Suprapubic skin (tissue), 4 donors: Measurements from ENCODE around the gene NAT16. TPM values are rescaled to one million over a fixed set of nuclear protein-coding genes. Genes with fewer than 3 reads are reported as not detected.

Source experiments
- DNase-seq, 2 donors: peaks; one replicate each; pipeline ENCODE4 v3.0.0-alpha.2; 2019; ENCODE audit warnings: low spot score in 2 of 2
- H3K27ac ChIP-seq: fragments of 200-600 bp; sonication (generic); one replicate; pipeline ENCODE4 v1.5.1; 2019
- H3K27me3 ChIP-seq: fragments of 200-600 bp; sonication (generic); one replicate; pipeline ENCODE4 v1.5.1; 2019
- H3K36me3 ChIP-seq: fragments of 200-600 bp; sonication (generic); one replicate; pipeline ENCODE4 v1.5.1; 2019
- H3K4me1 ChIP-seq: fragments of 200-600 bp; sonication (generic); one replicate; pipeline ENCODE4 v1.5.1; 2019
- H3K4me3 ChIP-seq: fragments of 200-600 bp; sonication (generic); one replicate; pipeline ENCODE4 v1.5.1; 2019; ENCODE audit warnings: mild to moderate bottlenecking
- H3K9me3 ChIP-seq: fragments of 200-600 bp; sonication (generic); one replicate; pipeline ENCODE4 v1.5.1; 2019
- EP300 ChIP-seq: sonication (generic); formaldehyde crosslinking; IDR thresholded peaks from one replicate; pipeline ENCODE4 v1.6.1; 2017; ENCODE audit warnings: antibody characterized with exemption
- POLR2A ChIP-seq, 2 donors: fragments of 450-650 bp; IDR thresholded peaks; one replicate each; pipeline ENCODE4 v1.6.1; 2017; ENCODE audit warnings: antibody characterized with exemption in 2 of 2, mild to moderate bottlenecking in 2 of 2, moderate library complexity in 2 of 2
- POLR2AphosphoS5 ChIP-seq, 3 donors: sonication (generic); formaldehyde crosslinking; IDR thresholded peaks; one replicate each; pipeline ENCODE4 v1.6.1; 2017; ENCODE audit warnings: antibody characterized with exemption in 3 of 3
- WGBS: methylation state at CpG from one replicate; pipeline ENCODE4 v1.1.5; 2018; 5-methylcytosine and 5-hydroxymethylcytosine counted together
- total RNA-seq, 4 donors: library from RNA; depleted of rRNA; stranded (reverse); fragments of >200 nt; gene quantifications; one replicate each; pipeline ENCODE4 v1.1.0, GENCODE V29; 2016
- TF ChIP-seq, protein P1 (sequence below), 2 donors: fragments of 200-600 bp in 1 of 2; fragments of 450-650 bp in 1 of 2; sonication (generic) in 1 of 2; IDR thresholded peaks; one replicate each; pipeline ENCODE4 v1.5.1; 2016 to 2019; ENCODE audit warnings: antibody characterized with exemption in 2 of 2, mild to moderate bottlenecking in 1 of 2, moderate library complexity in 1 of 2

NAT16 gene
- total RNA-seq, 4 donors from 2014 or later = not detected

DNA sequence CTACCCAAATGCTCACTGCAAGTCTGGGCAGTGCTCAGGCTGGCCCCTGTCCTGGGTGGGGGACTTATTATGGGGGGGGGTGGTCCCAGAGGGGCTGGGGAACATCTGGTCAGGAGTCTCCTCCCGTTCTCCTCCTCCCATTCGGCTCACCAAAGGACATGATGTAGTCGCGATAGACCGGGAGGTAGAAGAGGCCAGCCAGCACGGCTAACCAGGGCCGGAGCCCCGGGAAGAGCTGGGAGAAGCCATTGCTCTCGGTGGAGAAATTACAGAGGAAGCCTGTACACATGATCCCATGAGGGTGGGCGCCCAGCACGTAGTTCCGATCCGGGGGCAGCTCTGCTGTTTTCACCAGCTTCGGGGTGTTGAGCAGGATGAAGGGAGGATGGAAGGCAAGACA is 18.4 kb upstream of the NAT16 start:
- H3K27me3 ChIP-seq = peaks cover 64% of the 10 kb centered on the region
- peaks cover 9% of the 10 kb centered on the region for H3K4me1 ChIP-seq
- 75% methylated on average over 13 of the region's 14 CpGs for WGBS
- no peaks in the 10 kb centered on the region for H3K9me3 ChIP-seq
- no peak overlapping the region for H3K4me3 ChIP-seq
- TF ChIP-seq, protein P1, sequence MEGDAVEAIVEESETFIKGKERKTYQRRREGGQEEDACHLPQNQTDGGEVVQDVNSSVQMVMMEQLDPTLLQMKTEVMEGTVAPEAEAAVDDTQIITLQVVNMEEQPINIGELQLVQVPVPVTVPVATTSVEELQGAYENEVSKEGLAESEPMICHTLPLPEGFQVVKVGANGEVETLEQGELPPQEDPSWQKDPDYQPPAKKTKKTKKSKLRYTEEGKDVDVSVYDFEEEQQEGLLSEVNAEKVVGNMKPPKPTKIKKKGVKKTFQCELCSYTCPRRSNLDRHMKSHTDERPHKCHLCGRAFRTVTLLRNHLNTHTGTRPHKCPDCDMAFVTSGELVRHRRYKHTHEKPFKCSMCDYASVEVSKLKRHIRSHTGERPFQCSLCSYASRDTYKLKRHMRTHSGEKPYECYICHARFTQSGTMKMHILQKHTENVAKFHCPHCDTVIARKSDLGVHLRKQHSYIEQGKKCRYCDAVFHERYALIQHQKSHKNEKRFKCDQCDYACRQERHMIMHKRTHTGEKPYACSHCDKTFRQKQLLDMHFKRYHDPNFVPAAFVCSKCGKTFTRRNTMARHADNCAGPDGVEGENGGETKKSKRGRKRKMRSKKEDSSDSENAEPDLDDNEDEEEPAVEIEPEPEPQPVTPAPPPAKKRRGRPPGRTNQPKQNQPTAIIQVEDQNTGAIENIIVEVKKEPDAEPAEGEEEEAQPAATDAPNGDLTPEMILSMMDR (IDR thresholded peaks at IDR 0.05) = no peak
- no peak for TF ChIP-seq POLR2A (IDR thresholded peaks at IDR 0.05)
- no peak for TF ChIP-seq POLR2AphosphoS5 (IDR thresholded peaks at IDR 0.05)
- no peak for TF ChIP-seq EP300
- H3K27ac ChIP-seq = no peak overlapping the region
- H3K36me3 ChIP-seq = no peaks in the 10 kb centered on the region
- no peak for DNase-seq

DNA sequence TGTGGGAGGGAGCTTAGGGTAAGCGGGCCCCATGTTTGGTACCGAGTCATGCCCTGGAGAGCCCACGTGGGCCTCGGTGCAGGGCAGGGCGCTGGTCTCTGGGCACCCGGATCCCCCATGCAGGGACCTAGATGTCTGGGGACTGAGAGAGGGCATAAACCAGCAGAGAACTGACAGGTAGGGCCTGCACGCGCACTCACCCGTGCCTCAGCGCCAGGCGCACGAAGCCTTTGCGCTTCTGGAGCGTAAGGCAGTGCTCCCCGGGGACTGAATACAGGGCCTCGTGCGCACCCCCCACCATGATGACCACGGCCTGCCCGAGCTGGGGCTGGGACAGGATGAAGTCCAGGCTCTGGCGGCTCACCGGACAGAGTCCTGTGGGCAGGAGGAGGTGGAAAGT is 17.9 kb upstream of the NAT16 start:
- DNase-seq = no peak
- Histone ChIP-seq H3K9me3 (no peaks in the 10 kb centered on the region), H3K4me3 (no peak overlapping the region), H3K36me3 (no peaks in the 10 kb centered on the region), H3K27me3 (peaks cover 61% of the 10 kb centered on the region), H3K4me1 (peaks cover 9% of the 10 kb centered on the region), H3K27ac (no peak overlapping the region)
- WGBS = 67% methylated on average over 6 of the region's 21 CpGs
- no peak for TF ChIP-seq POLR2AphosphoS5 (IDR thresholded peaks at IDR 0.05)
- no peak for TF ChIP-seq EP300
- TF ChIP-seq, protein P1 (IDR thresholded peaks at IDR 0.05) = no peak
- TF ChIP-seq POLR2A (IDR thresholded peaks at IDR 0.05) = no peak

DNA sequence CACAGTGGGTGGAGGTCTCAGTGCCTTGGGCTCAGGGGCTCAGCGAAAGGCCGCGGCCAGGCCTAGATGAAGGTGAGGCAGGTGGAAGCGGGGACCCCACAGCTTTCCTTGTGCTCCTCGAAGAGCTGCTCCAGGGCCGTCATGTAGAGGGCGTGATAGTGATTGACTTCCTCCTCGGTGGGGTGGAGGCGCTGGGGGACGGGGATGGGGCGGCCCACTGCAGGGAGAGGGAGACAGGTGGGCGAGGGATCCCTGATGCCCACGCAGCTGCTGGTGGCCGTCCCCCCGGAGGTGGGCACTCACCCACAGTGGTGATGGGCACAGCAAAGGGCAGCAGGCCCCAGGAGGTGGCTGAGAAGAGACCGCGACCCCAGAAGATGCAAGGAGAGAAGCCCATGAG is 15.8 kb upstream of the NAT16 start:
- no peaks in the 10 kb centered on the region for H3K4me1 ChIP-seq
- peaks cover 40% of the 10 kb centered on the region for H3K27me3 ChIP-seq
- DNase-seq = no peak
- H3K36me3 ChIP-seq = no peaks in the 10 kb centered on the region
- no peaks in the 10 kb centered on the region for H3K9me3 ChIP-seq
- H3K4me3 ChIP-seq = no peak overlapping the region
- no peak overlapping the region for H3K27ac ChIP-seq
- 86% methylated on average over 17 of the region's 17 CpGs for WGBS
- TF ChIP-seq, protein P1 (IDR thresholded peaks at IDR 0.05) = no peak
- TF ChIP-seq EP300 = no peak
- no peak for TF ChIP-seq POLR2AphosphoS5 (IDR thresholded peaks at IDR 0.05)
- TF ChIP-seq POLR2A (IDR thresholded peaks at IDR 0.05) = no peak

GRCh38 chr7:101189109-101189508 is 9.0 kb upstream of the NAT16 start:
- Histone ChIP-seq H3K4me3 (no peak overlapping the region), H3K4me1 (no peaks in the 10 kb centered on the region)
- no peak for DNase-seq

GRCh38 chr7:101186844-101187428 is 6.8 kb upstream of the NAT16 start:
- Histone ChIP-seq H3K27ac (no peak overlapping the region), H3K27me3 (peaks cover 21% of the 10 kb centered on the region), H3K9me3 (no peaks in the 10 kb centered on the region), H3K36me3 (no peaks in the 10 kb centered on the region), H3K4me1 (no peaks in the 10 kb centered on the region), H3K4me3 (no peak overlapping the region)
- DNase-seq = no peak
- TF ChIP-seq EP300 (no peak), POLR2A (IDR thresholded peaks at IDR 0.05) (no peak), POLR2AphosphoS5 (IDR thresholded peaks at IDR 0.05) (no peak)
- TF ChIP-seq, protein P1 (IDR thresholded peaks at IDR 0.05) = no peak
- 86% methylated on average over 4 of the region's 4 CpGs for WGBS

More at GRCh38 chr7:101189109-101189508, 9.0 kb upstream of the NAT16 start:
- Histone ChIP-seq H3K9me3 (no peaks in the 10 kb centered on the region), H3K27me3 (peaks cover 9% of the 10 kb centered on the region), H3K27ac (no peak overlapping the region), H3K36me3 (no peaks in the 10 kb centered on the region)
- WGBS = 80% methylated on average over 8 of the region's 8 CpGs
- TF ChIP-seq EP300 (no peak), POLR2A (IDR thresholded peaks at IDR 0.05) (no peak), POLR2AphosphoS5 (IDR thresholded peaks at IDR 0.05) (no peak)
- TF ChIP-seq, protein P1 (IDR thresholded peaks at IDR 0.05) = no peak
